RCC 7860 (cell line): ENCODE data around the gene HAS3.
"Not testable (repeated sequence)": the region's sequence is repeated elsewhere in the genome, so short reads cannot be mapped to it uniquely, and the experiment has no call there.

Source experiments
- DNase-seq: peaks from one replicate; pipeline ENCODE4 v3.0.0-alpha.2; 2015; ENCODE audit warnings: low spot score
- FAIRE-seq: peaks from 2 replicates; lab custom pipeline; 2012; peaks lifted over from hg19 to GRCh38; lab: Jason Lieb, UNC

The HAS3 gene

GRCh38 chr16:69141014-69141413 lies 35.6 kb downstream of the HAS3 start:
- DNase-seq = no peak
- no peak for FAIRE-seq

DNA sequence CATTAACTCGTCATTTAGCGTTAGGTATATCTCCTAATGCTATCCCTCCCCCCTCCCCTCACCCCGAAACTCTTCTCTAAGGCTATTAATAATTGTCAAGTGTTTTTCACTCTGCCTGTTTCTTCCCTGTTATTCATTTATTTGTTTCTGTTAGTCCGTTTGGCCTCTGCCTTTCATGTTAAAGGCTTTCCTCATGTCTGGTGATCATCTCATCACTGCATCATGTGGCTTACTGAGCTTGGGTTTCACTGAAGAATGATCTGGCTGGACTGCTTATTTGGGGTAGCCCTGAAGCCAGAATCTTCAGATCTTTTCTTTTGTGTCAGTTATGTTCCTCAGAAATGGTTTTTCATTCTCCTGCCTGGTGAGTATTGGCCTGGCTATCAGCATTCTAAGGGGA lies 36.5 kb downstream of the HAS3 start:
- FAIRE-seq = no peak
- DNase-seq = no peak

DNA sequence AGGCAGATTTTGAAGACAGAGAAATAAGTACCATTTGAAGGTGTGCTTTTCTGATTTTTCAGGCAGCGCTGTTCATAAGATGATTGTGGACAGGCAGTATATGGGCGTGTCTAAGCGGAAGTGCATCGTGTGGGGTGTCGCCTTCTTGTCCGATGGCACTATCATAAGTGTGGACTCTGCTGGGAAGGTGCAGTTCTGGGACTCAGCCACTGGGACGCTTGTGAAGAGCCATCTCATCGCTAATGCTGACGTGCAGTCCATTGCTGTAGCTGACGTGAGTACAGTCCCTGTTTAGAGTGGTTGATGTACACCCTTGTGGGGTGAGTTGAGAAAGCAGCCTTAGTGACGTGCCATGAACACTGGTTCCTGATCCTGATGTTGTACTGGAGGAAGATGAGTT lies 37.7 kb downstream of the HAS3 start:
- DNase-seq (no peak), FAIRE-seq (no peak)

DNA sequence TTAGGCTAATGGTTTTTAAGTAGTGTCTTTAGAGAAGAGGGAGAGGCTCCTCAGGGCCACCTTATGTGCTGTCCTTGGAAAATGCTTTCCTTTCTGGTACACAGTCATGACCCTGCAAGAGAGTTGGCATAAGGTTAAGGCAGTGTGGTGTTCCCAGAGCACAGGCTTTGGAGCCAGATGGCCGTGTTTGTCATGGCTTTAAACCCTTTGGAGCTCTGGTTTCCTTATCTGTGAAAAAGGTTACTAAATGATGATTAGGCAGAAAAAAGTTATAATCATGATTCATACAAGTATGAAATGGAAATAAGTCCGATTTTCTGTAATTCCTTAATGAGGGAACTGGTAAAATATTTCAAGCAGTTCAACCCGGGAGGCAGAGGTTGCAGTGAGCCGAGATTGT lies 40.2 kb downstream of the HAS3 start:
- FAIRE-seq (no peak), DNase-seq (no peak)

DNA sequence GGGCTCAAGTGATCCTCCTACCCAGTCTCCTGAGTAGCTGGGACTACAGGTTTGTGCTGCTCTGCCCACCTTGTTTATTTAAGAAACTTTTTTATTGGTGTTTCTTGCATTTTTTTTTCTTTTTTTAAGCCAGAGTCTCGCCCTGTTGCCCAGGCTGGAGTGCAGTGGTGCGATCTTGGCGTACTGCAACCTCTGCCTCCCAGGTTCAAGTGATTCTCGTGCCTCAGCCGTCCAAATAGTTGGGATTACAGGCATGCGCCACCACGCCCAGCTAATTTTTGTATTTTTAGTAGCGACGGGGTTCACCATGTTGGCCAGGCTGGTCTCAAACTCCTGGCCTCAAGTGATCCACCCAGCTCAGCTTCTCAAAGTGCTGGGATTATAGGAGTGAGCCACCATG lies 44.2 kb downstream of the HAS3 start:
- DNase-seq, FAIRE-seq: not testable (repeated sequence)

DNA sequence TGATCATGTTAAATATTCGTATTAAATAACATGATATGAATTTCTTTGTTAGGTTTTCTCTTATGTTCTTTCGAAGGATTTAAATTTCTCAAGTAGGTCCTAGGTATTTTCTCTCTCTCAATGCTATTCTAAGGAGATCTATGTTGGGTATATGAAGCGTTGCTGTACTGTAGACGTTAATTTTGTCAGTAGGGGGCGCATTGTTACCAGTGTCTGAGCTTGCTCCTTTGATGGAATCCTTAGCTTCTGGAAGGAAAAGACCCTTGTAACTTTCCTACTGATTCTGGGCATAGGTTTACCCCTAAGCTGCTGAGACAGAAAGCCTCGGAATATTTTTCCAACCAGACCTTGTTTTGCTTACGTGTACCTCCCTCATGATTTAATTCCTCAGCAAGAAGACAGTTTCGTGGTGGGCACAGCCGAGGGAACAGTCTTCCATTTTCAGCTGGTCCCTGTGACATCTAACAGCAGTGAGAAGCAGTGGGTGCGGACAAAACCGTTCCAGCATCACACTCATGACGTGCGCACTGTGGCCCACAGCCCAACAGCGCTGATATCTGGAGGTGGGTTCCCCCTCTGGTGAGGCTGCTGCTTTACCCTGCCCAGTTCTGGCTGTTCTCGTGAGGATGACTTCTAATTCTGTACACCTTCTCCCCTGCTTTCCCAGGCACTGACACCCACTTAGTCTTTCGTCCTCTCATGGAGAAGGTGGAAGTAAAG lies 44.9 kb downstream of the HAS3 start:
- peak; percentile 75 for FAIRE-seq
- peak; percentile 59 for DNase-seq

GRCh38 chr16:69157196-69157595 lies 51.7 kb downstream of the HAS3 start:
- DNase-seq = no peak
- FAIRE-seq = no peak

GRCh38 chr16:69160192-69160591 lies 54.7 kb downstream of the HAS3 start:
- DNase-seq (no peak), FAIRE-seq (no peak)

- DNase-seq (no peak), FAIRE-seq (no peak)
These were observed 60.1 kb downstream of the HAS3 start for GRCh38 chr16:69165584-69165983.

GRCh38 chr16:69166221-69166833 lies 60.9 kb downstream of the HAS3 start:
- no peak for DNase-seq

DNA sequence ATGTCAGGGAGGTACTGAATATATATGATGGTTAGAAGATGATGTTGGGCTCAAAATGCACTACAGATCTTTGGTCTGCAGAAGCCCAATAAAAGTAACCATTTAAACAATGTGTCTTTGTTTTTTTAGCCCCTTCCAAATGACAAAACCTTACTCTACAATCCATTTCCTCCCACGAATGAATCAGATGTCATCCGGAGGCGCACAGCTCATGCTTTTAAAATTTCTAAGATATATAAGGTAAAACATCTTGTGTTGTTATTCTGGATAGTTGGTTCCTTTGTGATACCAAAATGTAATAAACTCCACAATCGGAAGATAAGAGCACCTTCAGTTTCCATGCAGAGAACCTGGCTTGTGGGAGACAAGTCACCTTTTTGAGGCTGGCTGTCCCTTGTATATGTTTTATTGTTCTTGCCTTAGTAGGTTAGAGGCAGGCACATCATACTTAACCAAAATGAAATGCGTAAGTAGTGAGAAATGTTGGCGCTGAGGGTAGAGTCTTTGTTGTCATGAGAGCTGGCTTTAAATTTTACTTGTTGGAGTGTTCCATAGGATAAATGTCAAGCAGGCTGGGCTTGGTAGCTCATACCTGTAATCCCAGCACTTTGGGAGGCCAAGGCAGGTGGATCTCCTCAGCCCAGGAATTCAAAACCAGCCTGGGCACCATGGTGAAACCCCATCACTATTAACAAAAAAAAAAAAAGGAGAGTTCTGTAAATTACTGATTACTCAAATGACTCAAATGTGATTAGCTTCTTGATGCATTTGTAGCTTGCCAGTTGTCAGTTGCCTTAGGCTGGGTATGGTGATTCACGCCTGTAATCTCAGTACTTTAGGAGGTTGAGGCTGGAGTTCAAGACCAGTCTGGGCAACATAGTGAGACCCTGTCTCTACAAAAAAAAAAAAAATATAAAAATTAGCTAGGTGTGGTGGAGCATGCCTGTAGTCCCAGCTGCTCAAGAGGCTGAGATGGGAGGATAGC lies 61.8 kb downstream of the HAS3 start:
- DNase-seq = no peak
- FAIRE-seq = no peak

More at GRCh38 chr16:69166221-69166833, 60.9 kb downstream of the HAS3 start:
- FAIRE-seq = no peak
